ENCODE results near the gene PLOD3.

Gene PLOD3

GRCh38 chr7:101198476-101198875, 18.9 kb downstream of the PLOD3 start:
- H3K27ac ChIP-seq, result no peak overlapping the region
- TF ChIP-seq CTCF (conservative IDR thresholded peaks at IDR 0.05), result no peak

GRCh38 chr7:101197991-101198390, 19.4 kb downstream of the PLOD3 start:
- TF ChIP-seq CTCF (conservative IDR thresholded peaks at IDR 0.05), result no peak

GRCh38 chr7:101195884-101196283, 21.5 kb downstream of the PLOD3 start:
- no peak for TF ChIP-seq CTCF (conservative IDR thresholded peaks at IDR 0.05)
- no peak overlapping the region for H3K27ac ChIP-seq

More at GRCh38 chr7:101197991-101198390, 19.4 kb downstream of the PLOD3 start:
- no peak overlapping the region for H3K27ac ChIP-seq

GRCh38 chr7:101189109-101189508, 28.3 kb downstream of the PLOD3 start:
- H3K27ac ChIP-seq, result no peak overlapping the region
- no peak for TF ChIP-seq CTCF (conservative IDR thresholded peaks at IDR 0.05)

- TF ChIP-seq CTCF (conservative IDR thresholded peaks at IDR 0.05), result no peak
- no peak overlapping the region for H3K27ac ChIP-seq
Observed at GRCh38 chr7:101186844-101187428, 30.4 kb downstream of the PLOD3 start.

- TF ChIP-seq CTCF (conservative IDR thresholded peaks at IDR 0.05), result no peak
- no peak overlapping the region for H3K27ac ChIP-seq
Observed at GRCh38 chr7:101186194-101186593, 31.2 kb downstream of the PLOD3 start.

- no peak for TF ChIP-seq CTCF (conservative IDR thresholded peaks at IDR 0.05)
- H3K27ac ChIP-seq, result no peak overlapping the region
Observed at GRCh38 chr7:101185258-101185839, 32.0 kb downstream of the PLOD3 start.
